DND-41 (cell line): ENCODE results near the gene KCNC1.

Experiments used
- ATAC-seq: fragments of 200-7000 bp; cut with Tn5 transposase; 3 replicates; pipeline ENCODE4 v1.9.1; 2021; ENCODE audit warnings: low read depth; ENCODE audit not compliant: insufficient read depth
- DNase-seq: peaks from one replicate; pipeline ENCODE4 v3.0.0-alpha.2; 2020
- H2AFZ ChIP-seq: 2 replicates; pipeline ENCODE4 v1.6.0; 2012; ENCODE audit warnings: low read depth, low read length
- H3K27ac ChIP-seq: 2 replicates; pipeline ENCODE4 v1.5.1; 2012; ENCODE audit warnings: low read length, inconsistent platforms
- H3K27me3 ChIP-seq: fragments of 200-600 bp; sonication (generic); 2 replicates; pipeline ENCODE4 v1.6.0; 2012; ENCODE audit warnings: low read length, mild to moderate bottlenecking, inconsistent platforms; ENCODE audit not compliant: insufficient read depth, poor library complexity
- H3K36me3 ChIP-seq: 2 replicates; pipeline ENCODE4 v1.5.1; 2012; ENCODE audit warnings: low read length, inconsistent platforms; ENCODE audit not compliant: insufficient read depth
- H3K4me1 ChIP-seq: 2 replicates; pipeline ENCODE4 v1.5.1; 2012; ENCODE audit warnings: mild to moderate bottlenecking, low read length; ENCODE audit not compliant: insufficient read depth
- H3K4me2 ChIP-seq: 2 replicates; pipeline ENCODE4 v1.6.0; 2012; ENCODE audit warnings: mild to moderate bottlenecking, moderate library complexity, low read length, inconsistent platforms; ENCODE audit not compliant: insufficient read depth
- H3K4me3 ChIP-seq, 2 experiments: fragments of 200-600 bp in 1 of 2; shearing (Covaris generic) in 1 of 2; 2 replicates each; pipeline ENCODE4 v1.5.1; 2012 to 2016; ENCODE audit warnings: inconsistent platforms in 2 of 2, low read length in 2 of 2, mild to moderate bottlenecking in 2 of 2, low read depth in 1 of 2, moderate library complexity in 1 of 2
- H3K79me2 ChIP-seq: 2 replicates; pipeline ENCODE4 v1.6.0; 2012; ENCODE audit warnings: low read length, inconsistent platforms; ENCODE audit not compliant: insufficient read depth
- H3K9ac ChIP-seq: 2 replicates; pipeline ENCODE4 v1.6.0; 2012; ENCODE audit warnings: low read depth, mild to moderate bottlenecking, inconsistent platforms, low read length, moderate library complexity
- H3K9me3 ChIP-seq: 2 replicates; pipeline ENCODE4 v1.5.1; 2012; ENCODE audit warnings: low read length, moderate library complexity, mild to moderate bottlenecking, inconsistent platforms; ENCODE audit not compliant: insufficient read depth, severe bottlenecking
- H4K20me1 ChIP-seq: 2 replicates; pipeline ENCODE4 v1.6.0; 2012; ENCODE audit warnings: low read length; ENCODE audit not compliant: insufficient read depth
- CTCF ChIP-seq: IDR thresholded peaks from 2 replicates; pipeline ENCODE4 v1.5.1; 2012; ENCODE audit warnings: borderline replicate concordance, low read length, moderate library complexity, mild to moderate bottlenecking; ENCODE audit not compliant: poor library complexity, severe bottlenecking; ENCODE audit errors: extremely low read depth
- EZH2 ChIP-seq: IDR thresholded peaks from 3 replicates; pipeline ENCODE4 v1.6.1; 2012; ENCODE audit warnings: borderline replicate concordance, low read depth, mild to moderate bottlenecking, moderate library complexity, low read length, inconsistent platforms; ENCODE audit not compliant: severe bottlenecking

The KCNC1 gene

DNA sequence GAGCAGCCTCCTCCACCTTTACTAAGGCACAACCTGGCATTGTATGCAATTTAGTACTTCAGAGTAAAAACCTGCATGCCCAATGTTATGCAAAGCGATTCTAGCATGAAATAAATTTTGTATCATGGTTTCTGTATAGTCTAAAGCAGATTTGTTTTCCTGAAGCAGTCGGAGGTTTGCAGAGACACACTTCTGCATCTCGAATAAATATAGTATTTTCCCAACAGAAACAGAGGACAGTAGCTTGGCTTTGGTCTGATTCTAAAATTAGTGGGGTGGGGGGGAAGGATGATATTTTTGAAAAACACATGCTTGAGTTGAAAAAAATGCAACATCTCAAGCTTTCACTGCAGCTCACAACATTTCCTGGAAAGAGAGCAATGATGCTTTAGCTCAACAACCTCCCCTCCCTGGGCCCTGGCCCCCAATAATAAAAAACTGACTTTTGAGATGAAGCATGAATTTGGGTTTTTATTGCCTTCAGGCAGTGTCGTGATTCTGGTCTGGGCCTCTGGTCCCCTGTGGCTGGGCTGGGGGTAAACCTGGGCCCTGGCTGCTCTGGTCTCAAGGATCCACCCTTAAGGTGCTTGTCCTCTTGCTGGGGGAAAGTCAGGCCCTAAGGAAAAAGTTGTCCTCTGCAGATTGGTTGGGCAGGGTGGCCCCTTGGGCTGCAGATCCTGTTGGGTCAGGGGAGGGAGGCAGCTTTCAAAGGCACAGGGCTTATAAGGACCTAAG is 48.2 kb downstream of the KCNC1 start:
- Histone ChIP-seq H2AFZ (no peak overlapping the region), H3K4me1 (no peaks in the 10 kb centered on the region), H3K36me3 (no peaks in the 10 kb centered on the region), H3K9ac (no peak overlapping the region), H3K9me3 (no peaks in the 10 kb centered on the region), H3K27me3 (no peaks in the 10 kb centered on the region), H4K20me1 (no peaks in the 10 kb centered on the region), H3K4me2 (no peak overlapping the region), H3K27ac (no peak overlapping the region), H3K79me2 (no peaks in the 10 kb centered on the region), H3K4me3 (no peak overlapping the region)
- TF ChIP-seq CTCF = no peak
- no peak for TF ChIP-seq EZH2
- ATAC-seq (no peak), DNase-seq (no peak)

DNA sequence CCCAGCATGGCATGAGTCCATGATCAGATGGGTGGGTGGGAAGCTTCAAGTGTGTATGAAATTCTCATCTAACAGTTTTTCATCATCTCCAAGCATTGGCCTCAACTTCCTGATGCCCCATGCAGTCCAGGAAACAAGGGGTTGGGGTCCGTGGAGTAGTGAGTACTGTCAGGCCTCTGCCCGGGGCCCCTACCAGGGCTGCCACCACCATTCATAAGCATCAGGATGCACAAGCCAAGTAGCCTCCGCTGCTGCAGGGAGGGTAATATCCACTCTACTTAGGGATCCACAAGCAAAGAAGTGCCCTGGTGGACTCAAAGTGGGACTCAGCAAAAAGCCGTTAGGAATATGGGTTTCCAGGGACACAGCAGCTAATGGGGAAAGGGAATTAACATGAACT is 49.3 kb downstream of the KCNC1 start:
- Histone ChIP-seq H3K4me1 (no peaks in the 10 kb centered on the region), H3K36me3 (no peaks in the 10 kb centered on the region), H3K9me3 (no peaks in the 10 kb centered on the region), H3K27me3 (no peaks in the 10 kb centered on the region), H3K79me2 (no peaks in the 10 kb centered on the region), H3K4me2 (no peak overlapping the region), H2AFZ (no peak overlapping the region), H3K27ac (no peak overlapping the region), H4K20me1 (no peaks in the 10 kb centered on the region), H3K9ac (no peak overlapping the region), H3K4me3 (no peak overlapping the region)
- DNase-seq (no peak), ATAC-seq (no peak)
- TF ChIP-seq CTCF (no peak), EZH2 (no peak)

GRCh38 chr11:17786824-17787525 is 52.4 kb downstream of the KCNC1 start:
- H3K4me3 ChIP-seq = no peak overlapping the region
- H3K9me3 ChIP-seq = no peaks in the 10 kb centered on the region
- H3K79me2 ChIP-seq = no peaks in the 10 kb centered on the region
- TF ChIP-seq EZH2 = no peak
- no peak for TF ChIP-seq CTCF
- H3K36me3 ChIP-seq = no peaks in the 10 kb centered on the region
- ATAC-seq = no peak
- no peak overlapping the region for H2AFZ ChIP-seq
- no peaks in the 10 kb centered on the region for H3K4me1 ChIP-seq
- no peaks in the 10 kb centered on the region for H4K20me1 ChIP-seq
- H3K9ac ChIP-seq = no peak overlapping the region
- DNase-seq = no peak
- no peak overlapping the region for H3K27ac ChIP-seq
- H3K4me2 ChIP-seq = no peak overlapping the region
- no peaks in the 10 kb centered on the region for H3K27me3 ChIP-seq
